Erythroblast (primary cell): ENCODE results near the gene SLC38A11.
A peak's percentile ranks its signal among the peaks of the same experiment; 100 is the strongest.
"Not testable (repeated sequence)": the region's sequence is repeated elsewhere in the genome, so short reads cannot be mapped to it uniquely, and the experiment has no call there.

Source experiments
- DNase-seq, 2 experiments: peaks; one replicate each; lab custom pipeline; 2025; lab: John Stamatoyannopoulos, UW
- GATA1 ChIP-seq: IDR thresholded peaks from 2 replicates; pipeline ENCODE4 v1.6.1; 2011; ENCODE audit warnings: low read depth, mild to moderate bottlenecking, control low read depth, low read length, moderate library complexity
- POLR2A ChIP-seq: IDR thresholded peaks from 2 replicates; pipeline ENCODE4 v1.6.1; 2011; ENCODE audit warnings: mild to moderate bottlenecking, low read length

The SLC38A11 gene, protein sequence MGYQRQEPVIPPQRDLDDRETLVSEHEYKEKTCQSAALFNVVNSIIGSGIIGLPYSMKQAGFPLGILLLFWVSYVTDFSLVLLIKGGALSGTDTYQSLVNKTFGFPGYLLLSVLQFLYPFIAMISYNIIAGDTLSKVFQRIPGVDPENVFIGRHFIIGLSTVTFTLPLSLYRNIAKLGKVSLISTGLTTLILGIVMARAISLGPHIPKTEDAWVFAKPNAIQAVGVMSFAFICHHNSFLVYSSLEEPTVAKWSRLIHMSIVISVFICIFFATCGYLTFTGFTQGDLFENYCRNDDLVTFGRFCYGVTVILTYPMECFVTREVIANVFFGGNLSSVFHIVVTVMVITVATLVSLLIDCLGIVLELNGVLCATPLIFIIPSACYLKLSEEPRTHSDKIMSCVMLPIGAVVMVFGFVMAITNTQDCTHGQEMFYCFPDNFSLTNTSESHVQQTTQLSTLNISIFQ

DNA sequence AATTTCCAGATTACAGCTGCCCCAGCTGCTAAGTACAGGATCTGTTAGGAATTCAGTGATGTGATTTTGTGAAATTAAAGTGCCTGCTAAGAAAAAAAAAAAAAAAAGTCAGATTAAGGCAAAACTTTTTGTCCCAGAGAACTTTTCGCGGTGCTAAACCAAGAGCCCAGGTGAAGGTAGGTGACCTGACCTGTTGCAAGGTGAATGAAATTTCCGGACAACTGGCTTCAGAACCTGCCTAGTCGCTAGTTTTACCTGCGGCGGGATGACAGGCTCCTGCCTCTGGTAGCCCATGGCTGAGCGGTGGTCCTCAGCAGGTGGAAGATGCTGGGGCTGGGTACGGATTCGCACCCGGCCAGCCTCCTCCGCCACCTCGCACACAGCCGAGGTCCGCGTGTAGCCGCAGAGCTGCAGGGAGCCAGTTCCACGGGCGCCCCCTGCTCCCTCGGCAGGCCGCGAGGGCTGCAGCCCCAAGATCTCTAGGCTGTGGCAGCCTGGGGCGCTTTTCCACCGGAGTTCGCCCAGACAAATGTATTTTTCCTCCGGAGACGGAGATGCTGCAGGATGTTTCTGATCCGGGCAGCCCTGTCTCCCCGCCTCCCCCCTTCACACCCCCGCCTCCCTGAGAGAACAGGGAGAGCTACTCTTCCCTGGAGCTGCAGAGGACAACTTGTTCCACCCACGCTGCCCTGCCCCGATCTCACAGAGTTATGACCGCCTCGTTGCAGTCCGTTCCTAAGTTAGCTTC is at the start of gene SLC38A11:
SLC38A11 (minus strand) TSS at position 572 of the 748 bp plus-strand sequence; CDS start at position 294, 278 bp downstream.
- DNase-seq: peak; percentile 44 to 50
- TF ChIP-seq GATA1 (no peak), POLR2A (no peak)

- DNase-seq: no peak
- TF ChIP-seq GATA1 (no peak), POLR2A (no peak)
Measured at GRCh38 chr2:165003443-165004130, 48.3 kb upstream of the SLC38A11 start.

DNA sequence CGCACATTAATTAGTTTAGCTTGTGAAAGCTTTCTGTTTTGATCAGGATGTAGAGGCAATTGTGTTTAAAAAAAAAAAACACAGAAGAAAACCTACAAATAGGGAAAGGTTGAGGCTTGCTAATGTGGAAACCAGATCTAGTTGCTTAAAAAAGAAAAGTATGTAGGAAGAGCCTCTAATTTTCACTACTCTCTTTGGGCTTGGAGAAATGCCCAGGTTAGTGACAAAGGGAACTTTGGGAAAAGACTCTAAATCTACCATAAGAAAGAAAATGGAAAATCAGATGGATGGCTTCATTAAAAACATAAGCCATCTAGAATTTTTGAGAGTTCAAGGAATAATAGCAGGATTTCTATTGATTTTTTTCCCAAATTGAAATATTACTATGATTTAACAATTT is 47.3 kb upstream of the SLC38A11 start:
- TF ChIP-seq GATA1 (no peak), POLR2A (no peak)
- DNase-seq: no peak

- DNase-seq: not testable (repeated sequence)
Measured at GRCh38 chr2:164994664-164995299, 39.5 kb upstream of the SLC38A11 start.

DNA sequence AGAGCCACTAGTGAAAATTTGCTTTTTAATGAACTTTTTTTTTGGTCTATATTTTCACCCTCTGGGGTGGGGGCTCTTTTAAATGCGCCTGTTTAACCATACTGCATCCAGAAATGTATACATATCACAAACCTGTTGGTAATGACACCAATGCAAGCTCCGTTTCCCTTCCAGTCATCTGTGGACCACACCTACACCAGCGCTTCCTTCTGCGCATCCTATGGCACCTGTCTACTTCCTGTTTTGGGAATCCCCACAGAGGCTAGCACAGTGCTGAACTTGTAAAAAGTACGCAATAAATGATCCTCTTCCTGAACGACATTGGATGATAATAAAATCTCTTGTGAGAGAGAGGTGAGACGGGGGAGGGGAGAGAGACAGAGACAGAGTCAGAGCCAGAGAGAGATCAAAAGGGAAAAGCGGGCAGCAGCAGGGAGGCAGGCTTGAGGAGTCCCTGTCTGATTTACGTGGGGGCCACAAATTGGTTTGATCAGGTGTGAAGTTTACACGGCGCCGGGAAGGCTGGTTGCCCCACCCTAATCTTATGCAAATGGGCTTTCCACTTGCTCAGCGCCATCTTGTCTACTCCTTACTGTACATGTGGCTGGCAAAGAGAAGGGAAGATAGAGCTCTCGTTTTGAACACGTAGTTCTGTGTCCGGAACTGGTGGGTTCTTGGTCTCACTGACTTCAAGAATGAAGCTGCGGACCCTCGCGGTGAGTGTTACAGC is 38.1 kb upstream of the SLC38A11 start:
- no peak for DNase-seq
- TF ChIP-seq GATA1: no peak
- no peak for TF ChIP-seq POLR2A

GRCh38 chr2:164992818-164993217 is 37.5 kb upstream of the SLC38A11 start:
- peak; percentile 76 to 85 for DNase-seq
- TF ChIP-seq POLR2A: no peak
- no peak for TF ChIP-seq GATA1

DNA sequence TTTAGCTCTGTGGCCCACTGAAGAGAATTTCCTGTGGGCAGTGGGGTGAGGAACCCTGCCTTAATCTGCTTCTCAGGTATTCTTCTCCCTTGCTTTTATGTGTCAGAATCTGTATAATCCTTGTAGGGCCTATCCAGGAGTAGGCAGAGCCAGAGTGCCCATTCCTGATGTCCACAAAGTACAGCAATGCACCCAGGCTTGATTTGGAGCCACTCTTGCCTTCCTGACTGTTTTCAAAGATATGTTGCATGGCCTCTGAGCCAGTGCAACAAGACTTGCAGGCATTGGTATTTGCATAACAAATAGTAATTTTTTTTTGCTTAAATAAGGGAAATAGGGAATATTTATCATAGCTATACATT is 36.7 kb upstream of the SLC38A11 start:
- not testable (repeated sequence) for DNase-seq

DNA sequence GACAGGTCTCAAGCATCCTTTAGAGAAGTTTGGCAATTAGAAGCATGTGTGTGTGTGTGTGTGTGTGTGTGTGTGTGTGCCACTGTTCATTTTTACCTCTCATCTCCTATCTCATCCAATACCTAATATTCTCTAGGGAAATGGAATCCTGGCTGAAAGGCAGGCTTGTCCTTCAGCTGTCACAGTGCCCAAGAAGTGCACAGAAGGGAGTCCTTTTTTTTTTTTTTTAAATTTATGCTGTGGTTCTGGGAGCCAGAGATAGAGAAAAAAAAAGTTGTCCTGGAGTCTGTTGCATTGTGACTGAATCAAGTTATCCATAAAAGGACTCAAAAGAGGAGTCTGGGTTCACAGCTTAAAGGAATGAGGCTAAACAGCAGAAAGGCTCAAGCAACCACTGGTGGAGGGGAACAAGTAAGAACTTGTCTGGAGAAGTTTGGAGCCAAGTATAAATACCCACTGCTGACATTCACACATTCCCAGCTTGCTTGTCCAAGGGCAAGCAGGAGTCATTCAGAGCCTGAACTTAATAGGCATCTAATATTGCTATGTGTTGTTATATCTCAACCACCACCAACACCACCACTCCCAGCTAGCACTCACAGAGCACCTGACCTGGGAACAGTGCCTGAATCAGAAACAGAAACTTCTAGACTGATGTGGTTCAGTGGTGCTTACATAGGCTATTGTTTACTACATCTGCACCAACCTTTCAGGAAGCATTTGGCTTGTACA is 36.2 kb upstream of the SLC38A11 start:
- DNase-seq: not testable (repeated sequence)

GRCh38 chr2:164990953-164991352 is 35.6 kb upstream of the SLC38A11 start:
- not testable (repeated sequence) for DNase-seq

DNA sequence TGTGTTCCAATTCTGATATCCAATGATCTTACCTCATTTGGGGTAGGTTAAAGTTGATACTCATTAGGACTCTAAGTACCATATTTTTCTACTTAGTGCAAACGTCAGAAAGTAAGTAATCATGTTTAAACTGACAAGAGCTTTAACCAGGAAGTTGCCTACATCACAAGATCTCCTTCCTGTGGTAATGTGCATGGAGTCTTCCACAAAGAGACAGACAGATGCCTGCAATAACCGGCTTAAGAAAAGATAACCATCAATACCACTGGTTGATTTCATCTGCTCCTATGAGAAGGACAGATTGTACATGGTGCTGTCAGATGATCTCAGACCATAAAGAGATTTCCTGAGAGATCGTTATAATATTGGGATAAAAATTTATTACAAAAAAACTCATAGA is 33.5 kb upstream of the SLC38A11 start:
- DNase-seq: not testable (repeated sequence)

GRCh38 chr2:164986027-164986426 is 30.7 kb upstream of the SLC38A11 start:
- not testable (repeated sequence) for DNase-seq

- no peak for TF ChIP-seq POLR2A
- TF ChIP-seq GATA1: no peak
- DNase-seq: no peak
Measured at GRCh38 chr2:164984428-164984827, 29.1 kb upstream of the SLC38A11 start.
